HCT116 (cell line): ENCODE results near the gene TENM4. TPM values are rescaled to one million over a fixed set of nuclear protein-coding genes. Genes with fewer than 3 reads are reported as not detected.

Source experiments
- ATAC-seq: fragments of 200-7000 bp; cut with Tn5 transposase; 2 replicates; pipeline ENCODE4 v1.9.1; 2020; ENCODE audit warnings: mild to moderate bottlenecking, moderate library complexity
- BruUV-seq: library from RNA; stranded (reverse); fragments of 400-500 nt; replicated peaks from 2 replicates; lab custom pipeline; 2021; lab: Mats Ljungman, UMichigan
- CTCF ChIA-PET: fragments of 300-600 bp; sonication (Branson Sonifier 250); formaldehyde crosslinking; loops from one replicate; lab custom pipeline; 2021; ENCODE audit warnings: antibody characterized with exemption; lab: Charles Lee
- POLR2A ChIA-PET: fragments of 300-600, 350-600 bp; sonication (Branson Sonifier 250); formaldehyde crosslinking; loops from one replicate; lab custom pipeline; 2021; ENCODE audit warnings: antibody characterized with exemption; lab: Charles Lee
- RAD21 ChIA-PET, 2 experiments: fragments of 300-600 bp; sonication (Branson Sonifier 250); formaldehyde crosslinking; loops; one replicate each; lab custom pipeline; 2023; ENCODE audit warnings: low total read pairs in 2 of 2; ENCODE audit not compliant: uncharacterized antibody in 2 of 2, unreplicated experiment in 2 of 2, low non-redundant PET in 1 of 2; lab: Charles Lee
- DNase-seq: peaks from one replicate; pipeline ENCODE4 v3.0.0-alpha.2; 2010; ENCODE audit warnings: low read depth, low spot score
- H2AFZ ChIP-seq: fragments of 200-600 bp; shearing (Covaris generic), sonication (generic); 2 replicates; pipeline ENCODE4 v1.6.1; 2017; ENCODE audit warnings: low read depth, mixed run types, mixed read lengths, antibody characterized with exemption, low read length; ENCODE audit not compliant: poor library complexity, severe bottlenecking
- H3K27ac ChIP-seq: 2 replicates; pipeline ENCODE4 v1.5.1; 2012; ENCODE audit warnings: low read depth, low read length
- H3K27me3 ChIP-seq: fragments of 200-600 bp; sonication (generic); 2 replicates; pipeline ENCODE4 v1.6.1; 2016; ENCODE audit warnings: mixed run types, low read length, mixed read lengths; ENCODE audit not compliant: insufficient read depth
- H3K36me3 ChIP-seq, 2 experiments: fragments of 200-500 bp in 1 of 2; fragments of 200-600 bp in 1 of 2; sonication (Bioruptor generic) in 1 of 2; sonication (generic) in 1 of 2; 2 replicates each; pipeline versions ENCODE4 v1.5.1 to v1.6.1; 2014 to 2016; ENCODE audit warnings: low read length in 2 of 2, inconsistent platforms in 1 of 2, mixed read lengths in 1 of 2, mixed run types in 1 of 2; ENCODE audit not compliant: insufficient read depth in 2 of 2, control insufficient read depth in 1 of 2
- H3K4me1 ChIP-seq, 2 experiments: fragments of 200-600 bp in 1 of 2; sonication (generic) in 1 of 2; 2 replicates each; pipeline versions ENCODE4 v1.5.1 to v1.6.1; 2012 to 2017; ENCODE audit warnings: low read length in 2 of 2, inconsistent platforms in 1 of 2, mild to moderate bottlenecking in 1 of 2, mixed read lengths in 1 of 2, mixed run types in 1 of 2, moderate library complexity in 1 of 2; ENCODE audit not compliant: insufficient read depth in 2 of 2, control insufficient read depth in 1 of 2
- H3K4me2 ChIP-seq: fragments of 200-600 bp; sonication (generic); 2 replicates; pipeline ENCODE4 v1.6.1; 2017; ENCODE audit warnings: mixed run types, low read length, mixed read lengths
- H3K4me3 ChIP-seq, 2 experiments: fragments of 200-600 bp in 1 of 2; sonication (generic) in 1 of 2; replicated peaks in 1 of 2; 2 replicates each; pipeline ENCODE4 v1.5.1; 2011 to 2016; ENCODE audit warnings: low read length in 2 of 2, control low read depth in 1 of 2, low read depth in 1 of 2, mild to moderate bottlenecking in 1 of 2, mixed read lengths in 1 of 2, mixed run types in 1 of 2
- H3K79me2 ChIP-seq: fragments of 200-600 bp; sonication (generic); 2 replicates; pipeline ENCODE4 v1.6.1; 2017; ENCODE audit warnings: mild to moderate bottlenecking, mixed run types, low read length, moderate library complexity, mixed read lengths; ENCODE audit not compliant: insufficient read depth
- H3K9ac ChIP-seq: fragments of 200-600 bp; sonication (generic); 2 replicates; pipeline ENCODE4 v1.6.1; 2016; ENCODE audit warnings: low read length, mixed read lengths
- H3K9me2 ChIP-seq: fragments of 200-600 bp; sonication (generic), shearing (Covaris generic); 2 replicates; pipeline ENCODE4 v1.6.1; 2017; ENCODE audit warnings: mixed run types, mild to moderate bottlenecking, moderate library complexity; ENCODE audit not compliant: insufficient read depth
- H3K9me3 ChIP-seq, 2 experiments: fragments of 200-500 bp in 1 of 2; fragments of 200-600 bp in 1 of 2; sonication (Bioruptor generic) in 1 of 2; sonication (generic) in 1 of 2; 2 replicates each; pipeline ENCODE4 v1.6.1; 2014 to 2017; ENCODE audit warnings: low read length in 2 of 2, mixed read lengths in 2 of 2, inconsistent platforms in 1 of 2, low read depth in 1 of 2, mild to moderate bottlenecking in 1 of 2, mixed run types in 1 of 2, moderate library complexity in 1 of 2; ENCODE audit not compliant: control insufficient read depth in 1 of 2, insufficient read depth in 1 of 2
- H4K20me1 ChIP-seq: fragments of 200-600 bp; sonication (generic), shearing (Covaris generic); 2 replicates; pipeline ENCODE4 v1.6.1; 2017; ENCODE audit warnings: mixed run types, mild to moderate bottlenecking, moderate library complexity; ENCODE audit not compliant: insufficient read depth
- CBX3 ChIP-seq: IDR thresholded peaks from 2 replicates; pipeline ENCODE4 v1.6.1; 2012; ENCODE audit warnings: low read depth
- CEBPB ChIP-seq: IDR thresholded peaks from 2 replicates; pipeline ENCODE4 v1.6.1; 2012; ENCODE audit warnings: low read depth
- CTCF ChIP-seq, 3 experiments: fragments of 200-600 bp in 1 of 3; sonication (generic) in 1 of 3; IDR thresholded peaks in 2 of 3; conservative IDR thresholded peaks in 1 of 3; 2 replicates each; pipeline ENCODE4 v1.5.1; 2012 to 2017; ENCODE audit warnings: low read depth in 2 of 3, low read length in 2 of 3, antibody characterized with exemption in 1 of 3, borderline replicate concordance in 1 of 3, control low read depth in 1 of 3, mild to moderate bottlenecking in 1 of 3, mixed read lengths in 1 of 3, mixed run types in 1 of 3, moderate library complexity in 1 of 3; ENCODE audit not compliant: insufficient read depth in 1 of 3
- ELF1 ChIP-seq: IDR thresholded peaks from 2 replicates; pipeline ENCODE4 v1.6.1; 2012; ENCODE audit warnings: low read depth, borderline replicate concordance
- EZH2 ChIP-seq: fragments of 200-600 bp; sonication (generic); IDR thresholded peaks from 2 replicates; pipeline ENCODE4 v1.6.1; 2017; ENCODE audit warnings: antibody characterized with exemption, mixed run types
- FOSL1 ChIP-seq: IDR thresholded peaks from 2 replicates; pipeline ENCODE4 v1.6.1; 2012; ENCODE audit warnings: low read depth
- MAX ChIP-seq: IDR thresholded peaks from 2 replicates; pipeline ENCODE4 v1.6.1; 2012
- POLR2AphosphoS5 ChIP-seq: IDR thresholded peaks from 2 replicates; pipeline ENCODE4 v1.6.1; 2011; ENCODE audit warnings: mild to moderate bottlenecking, low read depth, low read length, moderate library complexity
- RAD21 ChIP-seq: IDR thresholded peaks from 2 replicates; pipeline ENCODE4 v1.6.1; 2012; ENCODE audit warnings: low read depth, mild to moderate bottlenecking
- SIN3A ChIP-seq: IDR thresholded peaks from 2 replicates; pipeline ENCODE4 v1.6.1; 2012; ENCODE audit warnings: low read depth
- SP1 ChIP-seq: IDR thresholded peaks from 2 replicates; pipeline ENCODE4 v1.6.1; 2012; ENCODE audit warnings: low read depth
- SRF ChIP-seq: IDR thresholded peaks from 2 replicates; pipeline ENCODE4 v1.6.1; 2012; ENCODE audit warnings: low read depth
- TCF7L2 ChIP-seq: IDR thresholded peaks from 2 replicates; pipeline ENCODE4 v1.7.0; 2011; ENCODE audit warnings: borderline replicate concordance, inconsistent platforms; ENCODE audit not compliant: insufficient read depth, insufficient read length; ENCODE audit errors: extremely low read depth
- intact Hi-C: fragments of 100-400 bp; cut with micrococcal nuclease; formaldehyde crosslinking; loops from 2 replicates; pipeline ENCODE4 v1.10.0; 2022
- total RNA-seq: library from RNA; stranded (reverse); gene quantifications from one replicate; pipeline ENCODE4 v1.2.1, GENCODE V29; 2021; ENCODE audit not compliant: unreplicated experiment
- TF ChIP-seq, protein P1 (sequence below): IDR thresholded peaks from 2 replicates; pipeline ENCODE4 v1.6.1; 2012; ENCODE audit warnings: low read depth

TENM4 gene
- total RNA-seq, 1 experiment from 2014 or later = 0.05 TPM

DNA sequence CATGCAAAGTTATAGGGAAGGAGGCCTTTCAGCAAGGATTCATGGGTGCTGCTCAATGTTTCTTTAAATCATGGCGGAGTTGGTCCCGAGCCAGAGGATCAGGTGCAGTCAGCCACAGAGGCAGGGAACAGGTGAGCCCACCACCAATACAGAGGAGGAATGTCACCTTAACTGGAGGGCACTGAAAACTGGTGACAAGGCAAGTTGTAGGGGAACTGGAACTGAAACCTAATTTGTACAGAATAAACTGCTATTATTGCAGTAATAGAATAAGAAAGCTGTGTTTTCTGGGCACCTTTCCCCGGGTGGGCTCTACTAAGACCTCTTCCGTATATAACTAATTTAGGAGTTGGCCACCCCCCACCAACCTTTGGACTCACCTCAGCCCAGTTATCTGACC is 570.2 kb downstream of the TENM4 start (continued):
- TF ChIP-seq POLR2AphosphoS5 = no peak
- TF ChIP-seq, all 23 proteins: peak for 0

DNA sequence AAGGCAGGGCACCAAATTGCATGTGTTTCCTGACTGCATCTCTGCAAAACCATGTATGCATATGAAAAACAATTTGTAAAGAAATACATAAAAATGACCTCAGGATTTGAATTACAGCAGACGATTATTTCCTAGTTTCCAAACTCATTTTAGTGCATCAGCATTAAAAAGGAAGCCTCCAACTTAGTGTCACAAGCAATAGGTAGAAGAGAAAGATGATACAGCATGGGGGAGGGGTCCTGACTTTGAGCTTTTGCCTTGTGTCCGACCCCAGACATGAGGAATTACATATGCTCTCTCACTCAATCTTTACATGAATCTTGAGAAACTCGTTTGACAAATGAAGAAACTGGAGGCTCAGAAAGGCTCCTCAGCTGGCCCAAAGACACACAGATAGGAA is 571.5 kb downstream of the TENM4 start:
- H3K4me2 ChIP-seq = no peak overlapping the region
- no peaks in the 10 kb centered on the region for H3K9me2 ChIP-seq
- no peaks in the 10 kb centered on the region for H3K79me2 ChIP-seq
- H4K20me1 ChIP-seq = no peaks in the 10 kb centered on the region
- intact Hi-C loops = no loop called here
- H3K4me3 ChIP-seq = no peak overlapping the region
- H3K27me3 ChIP-seq = peaks cover 63% of the 10 kb centered on the region
- ChIA-PET RAD21 (no interaction called here), CTCF (no interaction called here), POLR2A (no interaction called here)
- no peak overlapping the region for H3K9ac ChIP-seq
- H2AFZ ChIP-seq = no peak overlapping the region
- H3K36me3 ChIP-seq = no peaks in the 10 kb centered on the region
- H3K4me1 ChIP-seq = no peaks in the 10 kb centered on the region
- H3K27ac ChIP-seq = no peak overlapping the region
- H3K9me3 ChIP-seq = no peaks in the 10 kb centered on the region
- BruUV-seq = no TSS peak
- ATAC-seq (no peak), DNase-seq (no peak)
- TF ChIP-seq CTCF (IDR thresholded peaks at IDR 0.05 in 2 of 3, conservative IDR thresholded peaks at IDR 0.05 in 1 of 3; ENCODE audit: borderline replicate concordance in 1 of 3, insufficient read depth in 1 of 3, low read depth in 2 of 3, low read length in 2 of 3) (no peak), FOSL1 (no peak), TCF7L2 (no peak), SRF (no peak), ELF1 (no peak), CBX3 (no peak), EZH2 (no peak), SIN3A (no peak), SP1 (no peak), RAD21 (no peak), POLR2AphosphoS5 (no peak), CEBPB (no peak), MAX (no peak)
- TF ChIP-seq, protein P1, sequence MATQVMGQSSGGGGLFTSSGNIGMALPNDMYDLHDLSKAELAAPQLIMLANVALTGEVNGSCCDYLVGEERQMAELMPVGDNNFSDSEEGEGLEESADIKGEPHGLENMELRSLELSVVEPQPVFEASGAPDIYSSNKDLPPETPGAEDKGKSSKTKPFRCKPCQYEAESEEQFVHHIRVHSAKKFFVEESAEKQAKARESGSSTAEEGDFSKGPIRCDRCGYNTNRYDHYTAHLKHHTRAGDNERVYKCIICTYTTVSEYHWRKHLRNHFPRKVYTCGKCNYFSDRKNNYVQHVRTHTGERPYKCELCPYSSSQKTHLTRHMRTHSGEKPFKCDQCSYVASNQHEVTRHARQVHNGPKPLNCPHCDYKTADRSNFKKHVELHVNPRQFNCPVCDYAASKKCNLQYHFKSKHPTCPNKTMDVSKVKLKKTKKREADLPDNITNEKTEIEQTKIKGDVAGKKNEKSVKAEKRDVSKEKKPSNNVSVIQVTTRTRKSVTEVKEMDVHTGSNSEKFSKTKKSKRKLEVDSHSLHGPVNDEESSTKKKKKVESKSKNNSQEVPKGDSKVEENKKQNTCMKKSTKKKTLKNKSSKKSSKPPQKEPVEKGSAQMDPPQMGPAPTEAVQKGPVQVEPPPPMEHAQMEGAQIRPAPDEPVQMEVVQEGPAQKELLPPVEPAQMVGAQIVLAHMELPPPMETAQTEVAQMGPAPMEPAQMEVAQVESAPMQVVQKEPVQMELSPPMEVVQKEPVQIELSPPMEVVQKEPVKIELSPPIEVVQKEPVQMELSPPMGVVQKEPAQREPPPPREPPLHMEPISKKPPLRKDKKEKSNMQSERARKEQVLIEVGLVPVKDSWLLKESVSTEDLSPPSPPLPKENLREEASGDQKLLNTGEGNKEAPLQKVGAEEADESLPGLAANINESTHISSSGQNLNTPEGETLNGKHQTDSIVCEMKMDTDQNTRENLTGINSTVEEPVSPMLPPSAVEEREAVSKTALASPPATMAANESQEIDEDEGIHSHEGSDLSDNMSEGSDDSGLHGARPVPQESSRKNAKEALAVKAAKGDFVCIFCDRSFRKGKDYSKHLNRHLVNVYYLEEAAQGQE = no peak
